Thyroid gland (tissue), 4 donors: Measurements from ENCODE around the gene MED6. TPM values are rescaled to one million over a fixed set of nuclear protein-coding genes. Genes with fewer than 3 reads are reported as not detected.

Experiments
- DNase-seq, 2 donors: peaks; one replicate each; pipeline ENCODE4 v3.0.0-alpha.2; 2019
- H3K27ac ChIP-seq, 3 donors: fragments of 200-600 bp; sonication (generic); 1 replicate in 2 of 3; 2 replicates in 1 of 3; pipeline ENCODE4 v1.5.1; 2016 to 2019; ENCODE audit warnings: mild to moderate bottlenecking in 1 of 3, moderate library complexity in 1 of 3
- H3K27me3 ChIP-seq: fragments of 200-600 bp; sonication (generic); one replicate; pipeline ENCODE4 v1.5.1; 2019
- H3K36me3 ChIP-seq, 2 donors: fragments of 200-600 bp; sonication (generic); one replicate each; pipeline ENCODE4 v1.5.1; 2016 to 2019
- H3K4me1 ChIP-seq, 2 donors: fragments of 200-600 bp; sonication (generic); one replicate each; pipeline ENCODE4 v1.5.1; 2017 to 2019
- H3K4me3 ChIP-seq, 3 donors: fragments of 200-600 bp; sonication (generic); replicated peaks in 1 of 3; 1 replicate in 2 of 3; 2 replicates in 1 of 3; pipeline ENCODE4 v1.5.1; 2016; ENCODE audit warnings: mild to moderate bottlenecking in 1 of 3
- H3K9me3 ChIP-seq: fragments of 200-600 bp; sonication (generic); one replicate; pipeline ENCODE4 v1.5.1; 2017
- POLR2A ChIP-seq, 2 donors: fragments of 450-650 bp; IDR thresholded peaks; one replicate each; pipeline ENCODE4 v1.6.1; 2017; ENCODE audit warnings: antibody characterized with exemption in 2 of 2, mild to moderate bottlenecking in 2 of 2, moderate library complexity in 1 of 2
- WGBS, 2 donors: methylation state at CpG; one replicate each; pipeline ENCODE4 v1.1.5; 2017; 5-methylcytosine and 5-hydroxymethylcytosine counted together
- intact Hi-C: fragments of 100-400 bp; cut with DNase I; formaldehyde crosslinking; loops from one replicate; pipeline ENCODE4 v1.15.1; 2023
- total RNA-seq, 4 donors: library from RNA; depleted of rRNA; stranded (reverse); fragments of >200 nt; gene quantifications; one replicate each; pipeline ENCODE4 v1.2.3, GENCODE V29; 2016
- TF ChIP-seq, protein P1 (sequence below), 6 experiments: fragments of 200-600 bp in 3 of 6; fragments of 450-650 bp in 3 of 6; sonication (generic) in 3 of 6; IDR thresholded peaks; one replicate each; pipeline ENCODE4 v1.5.1; 2016 to 2019; ENCODE audit warnings: antibody characterized with exemption in 6 of 6, mild to moderate bottlenecking in 2 of 6, inconsistent platforms in 1 of 6, moderate library complexity in 1 of 6

MED6 gene
- 10 to 100 TPM; 35.2 to 74.3 (median 51.0) TPM for total RNA-seq

GRCh38 chr14:70600382-70601157 lies at the start of gene MED6:
MED6 (minus strand) TSS chr14:70600655; CDS start chr14:70600637, 18 bp downstream.
- Histone ChIP-seq H3K9me3 (no peaks in the 10 kb centered on the region), H3K27me3 (no peaks in the 10 kb centered on the region), H3K4me1 (peaks cover 5 to 21% of the 10 kb centered on the region in 2 donors), H3K27ac (peak within 1 kb of the TSS in 2 of 3 donors; percentile 25 to 63), H3K4me3 (peak within 1 kb of the TSS; percentile 63 to 100 (median 65)), H3K36me3 (peaks cover 7 to 9% of the 10 kb centered on the region in 2 donors)
- DNase-seq, result peak; percentile 91 to 94
- 1% methylated on average over 38 to 43 of the region's 43 CpGs for WGBS, 2 donors
- intact Hi-C loops, result no loop called here
- peak in 1 of 2 donors; percentile 24 for TF ChIP-seq POLR2A (IDR thresholded peaks at IDR 0.05)
- TF ChIP-seq, protein P1, sequence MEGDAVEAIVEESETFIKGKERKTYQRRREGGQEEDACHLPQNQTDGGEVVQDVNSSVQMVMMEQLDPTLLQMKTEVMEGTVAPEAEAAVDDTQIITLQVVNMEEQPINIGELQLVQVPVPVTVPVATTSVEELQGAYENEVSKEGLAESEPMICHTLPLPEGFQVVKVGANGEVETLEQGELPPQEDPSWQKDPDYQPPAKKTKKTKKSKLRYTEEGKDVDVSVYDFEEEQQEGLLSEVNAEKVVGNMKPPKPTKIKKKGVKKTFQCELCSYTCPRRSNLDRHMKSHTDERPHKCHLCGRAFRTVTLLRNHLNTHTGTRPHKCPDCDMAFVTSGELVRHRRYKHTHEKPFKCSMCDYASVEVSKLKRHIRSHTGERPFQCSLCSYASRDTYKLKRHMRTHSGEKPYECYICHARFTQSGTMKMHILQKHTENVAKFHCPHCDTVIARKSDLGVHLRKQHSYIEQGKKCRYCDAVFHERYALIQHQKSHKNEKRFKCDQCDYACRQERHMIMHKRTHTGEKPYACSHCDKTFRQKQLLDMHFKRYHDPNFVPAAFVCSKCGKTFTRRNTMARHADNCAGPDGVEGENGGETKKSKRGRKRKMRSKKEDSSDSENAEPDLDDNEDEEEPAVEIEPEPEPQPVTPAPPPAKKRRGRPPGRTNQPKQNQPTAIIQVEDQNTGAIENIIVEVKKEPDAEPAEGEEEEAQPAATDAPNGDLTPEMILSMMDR (IDR thresholded peaks at IDR 0.05), result no peak

- Histone ChIP-seq H3K9me3 (no peaks in the 10 kb centered on the region), H3K27ac (no peak overlapping the region), H3K36me3 (no peaks in the 10 kb centered on the region), H3K27me3 (no peaks in the 10 kb centered on the region), H3K4me1 (peaks cover 0 to 3% of the 10 kb centered on the region in 2 donors), H3K4me3 (no peak overlapping the region)
- WGBS, 2 donors, result 90 to 92% methylated on average over 4 of the region's 4 CpGs
- DNase-seq, result no peak
- TF ChIP-seq POLR2A (IDR thresholded peaks at IDR 0.05), result no peak
- TF ChIP-seq, protein P1 (IDR thresholded peaks at IDR 0.05), result no peak
- intact Hi-C loops, result no loop called here
Measured at GRCh38 chr14:70649803-70650202, 49.3 kb upstream of the MED6 start.

- no peak for TF ChIP-seq POLR2A (IDR thresholded peaks at IDR 0.05)
- TF ChIP-seq, protein P1 (IDR thresholded peaks at IDR 0.05), result no peak
- peaks cover 7 to 14% of the 10 kb centered on the region in 2 donors for H3K4me1 ChIP-seq
- H3K27me3 ChIP-seq, result no peaks in the 10 kb centered on the region
- intact Hi-C loops, result no loop called here
- H3K36me3 ChIP-seq, result no peaks in the 10 kb centered on the region
- no peaks in the 10 kb centered on the region for H3K9me3 ChIP-seq
- no peak overlapping the region for H3K4me3 ChIP-seq
- no peak for DNase-seq
- H3K27ac ChIP-seq, result no peak overlapping the region
Measured at GRCh38 chr14:70648346-70648745, 47.9 kb upstream of the MED6 start.

DNA sequence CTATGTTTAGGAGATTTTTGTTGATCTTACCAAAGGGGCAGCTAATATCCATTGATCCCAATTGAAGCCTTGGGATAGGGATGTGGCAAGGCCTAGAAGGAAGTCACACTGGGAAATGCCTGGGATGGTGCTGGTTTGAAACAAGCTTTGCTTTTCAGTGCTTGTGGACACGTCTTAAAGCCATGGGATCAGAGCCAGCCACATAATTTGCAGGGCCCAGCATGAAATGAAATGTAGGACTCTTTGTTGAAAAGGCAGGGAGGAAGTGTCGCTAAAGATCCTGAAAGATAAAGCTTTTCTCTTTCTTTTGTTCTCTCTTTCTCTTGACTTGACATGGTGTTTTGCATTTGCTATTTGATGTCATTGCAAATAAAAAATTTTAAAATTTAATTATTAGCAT lies 46.2 kb upstream of the MED6 start:
- intact Hi-C loops, result no loop called here
- H3K27me3 ChIP-seq, result no peaks in the 10 kb centered on the region
- H3K9me3 ChIP-seq, result no peaks in the 10 kb centered on the region
- H3K4me1 ChIP-seq, result peaks cover 14 to 20% of the 10 kb centered on the region in 2 donors
- no peak overlapping the region for H3K27ac ChIP-seq
- DNase-seq, result no peak
- H3K36me3 ChIP-seq, result no peaks in the 10 kb centered on the region
- 83 to 90% methylated on average over 2 of the region's 2 CpGs for WGBS, 2 donors
- no peak overlapping the region for H3K4me3 ChIP-seq
- TF ChIP-seq POLR2A (IDR thresholded peaks at IDR 0.05), result no peak
- TF ChIP-seq, protein P1 (IDR thresholded peaks at IDR 0.05), result no peak

GRCh38 chr14:70645892-70646291 lies 45.4 kb upstream of the MED6 start:
- no peak for DNase-seq
- Histone ChIP-seq H3K4me3 (no peak overlapping the region), H3K9me3 (no peaks in the 10 kb centered on the region), H3K4me1 (peaks cover 16 to 20% of the 10 kb centered on the region in 2 donors), H3K27me3 (no peaks in the 10 kb centered on the region), H3K27ac (no peak overlapping the region), H3K36me3 (no peaks in the 10 kb centered on the region)
- WGBS, 2 donors, result 85 to 90% methylated on average over 6 of the region's 6 CpGs
- no peak for TF ChIP-seq POLR2A (IDR thresholded peaks at IDR 0.05)
- TF ChIP-seq, protein P1 (IDR thresholded peaks at IDR 0.05), result no peak
- intact Hi-C loops, result no loop called here
